HepG2 (cell line): Measurements from ENCODE around the gene MYH7. TPM values are rescaled to one million over a fixed set of nuclear protein-coding genes. Genes with fewer than 3 reads are reported as not detected.
A peak's percentile ranks its signal among the peaks of the same experiment; 100 is the strongest.

Experiments
- ATAC-seq: fragments of 200-7000 bp; cut with Tn5 transposase; 3 replicates; pipeline ENCODE4 v1.9.1; 2020; ENCODE audit warnings: mild to moderate bottlenecking, moderate library complexity
- BruUV-seq: library from RNA; stranded (reverse); fragments of 400-500 nt; replicated peaks from 2 replicates; lab custom pipeline; 2021; lab: Mats Ljungman, UMichigan
- CTCF ChIA-PET: fragments of 300-600 bp; formaldehyde crosslinking; extraction: SDS; loops from one replicate; lab custom pipeline; 2021; ENCODE audit warnings: low total read pairs, inconsistent platforms, low intra/inter-chr PET ratio; lab: Yijun Ruan, JAX
- POLR2A ChIA-PET: fragments of 350-600 bp; sonication (Branson Sonifier 250); formaldehyde crosslinking; loops from one replicate; lab custom pipeline; 2020; ENCODE audit warnings: antibody characterized with exemption, inconsistent platforms; lab: Yijun Ruan, JAX
- DNase-seq: peaks from one replicate; pipeline ENCODE4 v3.0.0-alpha.2; 2015; ENCODE audit warnings: low spot score
- FAIRE-seq: peaks from 3 replicates; lab custom pipeline; 2011; peaks lifted over from hg19 to GRCh38; lab: Jason Lieb, UNC
- H2AFZ ChIP-seq: one replicate; pipeline ENCODE4 v1.6.1; 2011; ENCODE audit warnings: low read length, inconsistent platforms
- H3K27ac ChIP-seq: fragments of 300-600 bp; 3 replicates; pipeline ENCODE4 v1.8.0; 2011; ENCODE audit warnings: mixed run types, mild to moderate bottlenecking, mixed read lengths, low read length, inconsistent platforms; ENCODE audit not compliant: insufficient read depth; ENCODE audit errors: extremely low read length
- H3K27me3 ChIP-seq, 2 experiments: fragments of 200-600 bp in 1 of 2; 2 replicates in 1 of 2; 3 replicates in 1 of 2; pipeline versions ENCODE4 v1.6.0 to v1.8.0; 2011; ENCODE audit warnings: low read length in 2 of 2, mild to moderate bottlenecking in 2 of 2, moderate library complexity in 2 of 2, inconsistent platforms in 1 of 2; ENCODE audit not compliant: insufficient read depth in 2 of 2, control insufficient read depth in 1 of 2
- H3K36me3 ChIP-seq, 2 experiments: fragments of 200-600 bp in 1 of 2; replicated peaks in 1 of 2; 2 replicates in 1 of 2; 3 replicates in 1 of 2; pipeline versions ENCODE4 v1.5.1 to v1.8.0; 2011; ENCODE audit warnings: low read length in 2 of 2, inconsistent platforms in 1 of 2; ENCODE audit not compliant: insufficient read depth in 2 of 2, control insufficient read depth in 1 of 2
- H3K4me1 ChIP-seq: 2 replicates; pipeline ENCODE4 v1.5.1; 2012; ENCODE audit warnings: low read length, inconsistent platforms; ENCODE audit not compliant: insufficient read depth
- H3K4me2 ChIP-seq: 2 replicates; pipeline ENCODE4 v1.6.0; 2011; ENCODE audit warnings: low read depth, low read length, inconsistent platforms
- H3K4me3 ChIP-seq, 3 experiments: fragments of 200-600 bp in 1 of 3; sonication (generic), shearing (Covaris generic) in 1 of 3; replicated peaks in 1 of 3; 2 replicates each; pipeline ENCODE4 v1.5.1; 2011 to 2016; ENCODE audit warnings: low read length in 3 of 3, inconsistent platforms in 2 of 3, low read depth in 2 of 3, mild to moderate bottlenecking in 2 of 3, control low read depth in 1 of 3, mixed read lengths in 1 of 3; ENCODE audit not compliant: insufficient read depth in 1 of 3
- H3K79me2 ChIP-seq: one replicate; pipeline ENCODE4 v1.6.1; 2011; ENCODE audit warnings: low read length, inconsistent platforms; ENCODE audit not compliant: insufficient read depth
- H3K9ac ChIP-seq: 2 replicates; pipeline ENCODE4 v1.6.0; 2011; ENCODE audit warnings: mild to moderate bottlenecking, low read depth, low read length, inconsistent platforms; ENCODE audit not compliant: insufficient read depth
- H3K9me3 ChIP-seq: 2 replicates; pipeline ENCODE4 v1.5.1; 2012; ENCODE audit warnings: mild to moderate bottlenecking, low read length
- H4K20me1 ChIP-seq: 2 replicates; pipeline ENCODE4 v1.6.0; 2011; ENCODE audit warnings: inconsistent platforms, mild to moderate bottlenecking, low read length, moderate library complexity; ENCODE audit not compliant: insufficient read depth
- EHMT2 ChIP-seq: fragments of 200-600 bp; sonication (generic); IDR thresholded peaks from 2 replicates; pipeline ENCODE4 v1.7.0; 2017; ENCODE audit warnings: antibody characterized with exemption, low read depth, low read length, borderline replicate concordance
- KLF12 ChIP-seq: sonication (generic); formaldehyde crosslinking; IDR thresholded peaks from 2 replicates; pipeline ENCODE4 v1.4.0; 2020; ENCODE audit warnings: missing genetic modification reagents, borderline replicate concordance
- PHF8 ChIP-seq: sonication (generic); formaldehyde crosslinking; IDR thresholded peaks from 2 replicates; pipeline ENCODE4 v1.5.0; 2020; ENCODE audit warnings: missing genetic modification reagents
- YEATS2 ChIP-seq: sonication (generic); formaldehyde crosslinking; IDR thresholded peaks from 2 replicates; pipeline ENCODE4 v1.4.0; 2020; ENCODE audit warnings: missing genetic modification reagents, borderline replicate concordance
- ZNF205 ChIP-seq: IDR thresholded peaks from 2 replicates; pipeline ENCODE4 v1.6.1; 2018; ENCODE audit warnings: missing biosample characterization, missing genetic modification reagents
- ZNF235 ChIP-seq: sonication (generic); formaldehyde crosslinking; IDR thresholded peaks from 2 replicates; pipeline ENCODE4 v1.8.1; 2023; ENCODE audit warnings: mild to moderate bottlenecking, missing genetic modification reagents, borderline replicate concordance
- ZNF589 ChIP-seq: sonication (generic); formaldehyde crosslinking; conservative IDR thresholded peaks from 2 replicates; pipeline ENCODE4 v1.8.0; 2022; ENCODE audit warnings: mild to moderate bottlenecking, moderate library complexity, missing genetic modification reagents
- ZNF850 ChIP-seq: sonication (generic); formaldehyde crosslinking; conservative IDR thresholded peaks from 2 replicates; pipeline ENCODE4 v1.9.0; 2021; ENCODE audit warnings: mild to moderate bottlenecking, missing genetic modification reagents
- WGBS: methylation state at CpG from one replicate; pipeline ENCODE4 v1.1.6; 2017; ENCODE audit warnings: low lambda C conversion rate; 5-methylcytosine and 5-hydroxymethylcytosine counted together
- in situ Hi-C: cut with HindIII; loops from 2 replicates; pipeline ENCODE4 v1.10.0; 2017; ENCODE audit warnings: low pct_unique_long_range_greater_than_20kb; ENCODE audit not compliant: extremely low pct_ligation_motif_present
- intact Hi-C: fragments of 100-400 bp; cut with micrococcal nuclease; formaldehyde crosslinking; loops from one replicate; pipeline ENCODE4 v1.10.0; 2022; ENCODE audit not compliant: unreplicated experiment
- polyA plus RNA-seq, 8 experiments: library from polyadenylated mRNA; depleted of rRNA in 3 of 8; stranded (reverse) in 7 of 8; unstranded in 1 of 8; fragments of >200 nt; fragmentation: Illumina TruSeq in 4 of 8; extraction: Trizol in 4 of 8; gene quantifications; 2 replicates each; pipeline versions ENCODE4 v1.2.1 to v1.2.3, GENCODE V29; 2011 to 2016; ENCODE audit warnings: low read depth in 4 of 8, missing spikeins in 1 of 8, mixed read lengths in 1 of 8; ENCODE audit not compliant: insufficient read depth in 1 of 8
- total RNA-seq, 5 experiments: library from RNA; depleted of rRNA; stranded (reverse); fragments of >200 nt; fragmentation: Illumina TruSeq; extraction: Trizol; gene quantifications; 2 replicates each; pipeline ENCODE4 v1.2.3, GENCODE V29; 2016; ENCODE audit warnings: low read depth in 1 of 5
- TF ChIP-seq, protein P1 (sequence below): sonication (generic); formaldehyde crosslinking; IDR thresholded peaks from 2 replicates; pipeline ENCODE4 v1.8.0; 2022; ENCODE audit warnings: mild to moderate bottlenecking, missing genetic modification reagents; ENCODE audit not compliant: insufficient replicate concordance
- TF ChIP-seq, protein P2 (sequence below): sonication (generic); formaldehyde crosslinking; IDR thresholded peaks from 2 replicates; pipeline ENCODE4 v1.4.0; 2020; ENCODE audit warnings: mild to moderate bottlenecking, low read depth, missing genetic modification reagents
- TF ChIP-seq, protein P3 (sequence below): sonication (generic); formaldehyde crosslinking; IDR thresholded peaks from 2 replicates; pipeline ENCODE4 v1.8.1; 2023; ENCODE audit warnings: mild to moderate bottlenecking, moderate library complexity, missing genetic modification reagents
- TF ChIP-seq, protein P4 (sequence below): sonication (generic); formaldehyde crosslinking; IDR thresholded peaks from 2 replicates; pipeline ENCODE4 v1.5.0; 2020; ENCODE audit warnings: missing genetic modification reagents
- TF ChIP-seq, protein P5 (sequence below): IDR thresholded peaks from 2 replicates; pipeline ENCODE4 v1.4.0; 2020; ENCODE audit warnings: mild to moderate bottlenecking, missing genetic modification reagents

The MYH7 gene
- total and polyA plus RNA-seq, 2 of the 13 experiments (the other 11 are each of a cell fraction or from before 2014, with no cell fraction given) = 0.04 TPM; not detected in 1

DNA sequence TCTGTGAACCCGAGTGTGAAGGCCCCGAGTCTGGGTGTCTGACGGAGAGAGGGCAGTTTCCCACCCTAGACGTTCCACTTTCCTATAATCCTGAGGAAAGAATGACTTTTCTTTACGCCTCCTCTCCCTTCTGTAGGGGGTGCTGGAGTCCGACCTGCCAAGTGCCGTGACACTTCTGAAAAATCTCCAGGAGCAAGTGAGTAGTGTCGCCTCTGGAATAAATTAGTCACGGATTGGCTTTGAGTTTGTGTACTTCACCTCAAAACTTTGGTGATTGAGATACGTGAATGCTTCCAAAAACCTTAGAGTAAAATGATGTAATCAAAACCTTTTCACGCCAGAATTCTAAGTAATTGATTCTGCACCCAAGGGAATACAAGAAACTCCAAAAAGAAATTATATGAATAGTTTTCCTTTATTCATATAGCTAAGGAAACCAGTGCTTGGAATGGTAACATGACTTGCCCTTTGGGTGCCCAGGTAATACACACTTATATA lies 34.5 kb upstream of the MYH7 start:
- intact Hi-C loops = loop anchor here (1.0 kb wide), 3 partner anchors 13 to 184 kb away; partner anchors contain the start of genes HOMEZ and PABPN1
- TSS peak; percentile 82 for BruUV-seq
- CTCF ChIA-PET = interaction anchor here (1.6 kb wide), 1 partner anchor 89 kb away, joined by 6 read pairs; no protein-coding TSS in a partner anchor
- TF ChIP-seq KLF12 (CRISPR knock-in tag) = no peak
- TF ChIP-seq, protein P1, sequence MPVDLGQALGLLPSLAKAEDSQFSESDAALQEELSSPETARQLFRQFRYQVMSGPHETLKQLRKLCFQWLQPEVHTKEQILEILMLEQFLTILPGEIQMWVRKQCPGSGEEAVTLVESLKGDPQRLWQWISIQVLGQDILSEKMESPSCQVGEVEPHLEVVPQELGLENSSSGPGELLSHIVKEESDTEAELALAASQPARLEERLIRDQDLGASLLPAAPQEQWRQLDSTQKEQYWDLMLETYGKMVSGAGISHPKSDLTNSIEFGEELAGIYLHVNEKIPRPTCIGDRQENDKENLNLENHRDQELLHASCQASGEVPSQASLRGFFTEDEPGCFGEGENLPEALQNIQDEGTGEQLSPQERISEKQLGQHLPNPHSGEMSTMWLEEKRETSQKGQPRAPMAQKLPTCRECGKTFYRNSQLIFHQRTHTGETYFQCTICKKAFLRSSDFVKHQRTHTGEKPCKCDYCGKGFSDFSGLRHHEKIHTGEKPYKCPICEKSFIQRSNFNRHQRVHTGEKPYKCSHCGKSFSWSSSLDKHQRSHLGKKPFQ (CRISPR knock-in tag) = no peak
- no peak for TF ChIP-seq EHMT2
- TF ChIP-seq ZNF589 = no peak
- TF ChIP-seq ZNF205 (CRISPR knock-in tag) = no peak; the same call in 1 of the 2 replicates
- TF ChIP-seq ZNF235 (CRISPR knock-in tag) = 0 out of 2 replicates have a peak, but pooled peaks have one; percentile 15
- TF ChIP-seq PHF8 = peak; percentile 11; the same call in 1 of the 2 replicates
- TF ChIP-seq, protein P2, sequence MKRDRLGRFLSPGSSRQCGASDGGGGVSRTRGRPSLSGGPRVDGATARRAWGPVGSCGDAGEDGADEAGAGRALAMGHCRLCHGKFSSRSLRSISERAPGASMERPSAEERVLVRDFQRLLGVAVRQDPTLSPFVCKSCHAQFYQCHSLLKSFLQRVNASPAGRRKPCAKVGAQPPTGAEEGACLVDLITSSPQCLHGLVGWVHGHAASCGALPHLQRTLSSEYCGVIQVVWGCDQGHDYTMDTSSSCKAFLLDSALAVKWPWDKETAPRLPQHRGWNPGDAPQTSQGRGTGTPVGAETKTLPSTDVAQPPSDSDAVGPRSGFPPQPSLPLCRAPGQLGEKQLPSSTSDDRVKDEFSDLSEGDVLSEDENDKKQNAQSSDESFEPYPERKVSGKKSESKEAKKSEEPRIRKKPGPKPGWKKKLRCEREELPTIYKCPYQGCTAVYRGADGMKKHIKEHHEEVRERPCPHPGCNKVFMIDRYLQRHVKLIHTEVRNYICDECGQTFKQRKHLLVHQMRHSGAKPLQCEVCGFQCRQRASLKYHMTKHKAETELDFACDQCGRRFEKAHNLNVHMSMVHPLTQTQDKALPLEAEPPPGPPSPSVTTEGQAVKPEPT (CRISPR knock-in tag) = no peak
- TF ChIP-seq ZNF850 (CRISPR knock-in tag) = no peak
- peak; percentile 20; the same call in 1 of the 2 replicates for TF ChIP-seq YEATS2
- TF ChIP-seq, protein P3, sequence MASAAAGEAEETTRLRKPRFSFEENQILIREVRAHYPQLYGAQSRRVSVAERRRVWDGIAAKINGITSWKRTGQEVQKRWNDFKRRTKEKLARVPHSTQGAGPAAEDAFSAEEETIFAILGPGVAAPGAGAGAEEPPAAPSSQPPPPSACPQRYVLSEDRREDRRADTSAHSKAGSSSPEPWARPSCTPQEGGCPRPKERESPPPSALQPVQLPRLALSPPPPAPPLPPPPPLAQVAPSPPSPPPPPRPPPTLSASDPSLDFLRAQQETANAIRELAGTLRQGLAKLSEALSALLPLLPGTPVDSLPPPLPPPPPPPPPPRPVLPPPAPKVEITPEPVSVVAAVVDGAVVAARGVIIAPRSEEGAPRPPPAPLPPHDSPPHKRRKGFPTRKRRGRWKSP = 0 out of 2 replicates have a peak, but pooled peaks have one; percentile 15
- TF ChIP-seq, protein P4, sequence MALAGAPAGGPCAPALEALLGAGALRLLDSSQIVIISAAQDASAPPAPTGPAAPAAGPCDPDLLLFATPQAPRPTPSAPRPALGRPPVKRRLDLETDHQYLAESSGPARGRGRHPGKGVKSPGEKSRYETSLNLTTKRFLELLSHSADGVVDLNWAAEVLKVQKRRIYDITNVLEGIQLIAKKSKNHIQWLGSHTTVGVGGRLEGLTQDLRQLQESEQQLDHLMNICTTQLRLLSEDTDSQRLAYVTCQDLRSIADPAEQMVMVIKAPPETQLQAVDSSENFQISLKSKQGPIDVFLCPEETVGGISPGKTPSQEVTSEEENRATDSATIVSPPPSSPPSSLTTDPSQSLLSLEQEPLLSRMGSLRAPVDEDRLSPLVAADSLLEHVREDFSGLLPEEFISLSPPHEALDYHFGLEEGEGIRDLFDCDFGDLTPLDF = no peak
- TF ChIP-seq, protein P5, sequence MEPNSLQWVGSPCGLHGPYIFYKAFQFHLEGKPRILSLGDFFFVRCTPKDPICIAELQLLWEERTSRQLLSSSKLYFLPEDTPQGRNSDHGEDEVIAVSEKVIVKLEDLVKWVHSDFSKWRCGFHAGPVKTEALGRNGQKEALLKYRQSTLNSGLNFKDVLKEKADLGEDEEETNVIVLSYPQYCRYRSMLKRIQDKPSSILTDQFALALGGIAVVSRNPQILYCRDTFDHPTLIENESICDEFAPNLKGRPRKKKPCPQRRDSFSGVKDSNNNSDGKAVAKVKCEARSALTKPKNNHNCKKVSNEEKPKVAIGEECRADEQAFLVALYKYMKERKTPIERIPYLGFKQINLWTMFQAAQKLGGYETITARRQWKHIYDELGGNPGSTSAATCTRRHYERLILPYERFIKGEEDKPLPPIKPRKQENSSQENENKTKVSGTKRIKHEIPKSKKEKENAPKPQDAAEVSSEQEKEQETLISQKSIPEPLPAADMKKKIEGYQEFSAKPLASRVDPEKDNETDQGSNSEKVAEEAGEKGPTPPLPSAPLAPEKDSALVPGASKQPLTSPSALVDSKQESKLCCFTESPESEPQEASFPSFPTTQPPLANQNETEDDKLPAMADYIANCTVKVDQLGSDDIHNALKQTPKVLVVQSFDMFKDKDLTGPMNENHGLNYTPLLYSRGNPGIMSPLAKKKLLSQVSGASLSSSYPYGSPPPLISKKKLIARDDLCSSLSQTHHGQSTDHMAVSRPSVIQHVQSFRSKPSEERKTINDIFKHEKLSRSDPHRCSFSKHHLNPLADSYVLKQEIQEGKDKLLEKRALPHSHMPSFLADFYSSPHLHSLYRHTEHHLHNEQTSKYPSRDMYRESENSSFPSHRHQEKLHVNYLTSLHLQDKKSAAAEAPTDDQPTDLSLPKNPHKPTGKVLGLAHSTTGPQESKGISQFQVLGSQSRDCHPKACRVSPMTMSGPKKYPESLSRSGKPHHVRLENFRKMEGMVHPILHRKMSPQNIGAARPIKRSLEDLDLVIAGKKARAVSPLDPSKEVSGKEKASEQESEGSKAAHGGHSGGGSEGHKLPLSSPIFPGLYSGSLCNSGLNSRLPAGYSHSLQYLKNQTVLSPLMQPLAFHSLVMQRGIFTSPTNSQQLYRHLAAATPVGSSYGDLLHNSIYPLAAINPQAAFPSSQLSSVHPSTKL (CRISPR knock-in tag) = no peak

More for the DNA sequence above, 34.5 kb upstream of the MYH7 start:
- WGBS = 1% methylated on average over 11 of the region's 11 CpGs
- peak; percentile 66 for ATAC-seq
- H3K4me2 ChIP-seq = peak overlapping the region; percentile 82
- peaks cover 14 to 38% of the 10 kb centered on the region in 2 experiments for H3K36me3 ChIP-seq
- peak overlapping the region; percentile 55 for H2AFZ ChIP-seq
- POLR2A ChIA-PET = interaction anchor here (0.6 to 1.6 kb wide), 15 partner anchors 9 to 880 kb away, joined by 3 to 15 read pairs (median 3); partner anchors contain the start of genes ACIN1, C14orf119, MYH7 and PABPN1
- no peak for DNase-seq
- peak overlapping the region; percentile 94 for H3K9ac ChIP-seq
- H3K4me3 ChIP-seq = peak overlapping the region; percentile 90 to 94 (median 93)
- no peaks in the 10 kb centered on the region for H4K20me1 ChIP-seq
- H3K27me3 ChIP-seq = peaks cover 0 to 4% of the 10 kb centered on the region in 2 experiments; a peak in 1 of 5 replicates
- H3K4me1 ChIP-seq = peaks cover 14% of the 10 kb centered on the region
- no peaks in the 10 kb centered on the region for H3K9me3 ChIP-seq
- in situ Hi-C loops = no loop called here
- H3K79me2 ChIP-seq = peaks cover 20% of the 10 kb centered on the region
- FAIRE-seq = no peak
- H3K27ac ChIP-seq = peak overlapping the region; percentile 70
